GM12873 (cell line): Measurements from ENCODE around the gene NOTCH3.

Experiments used
- CTCF ChIP-seq: IDR thresholded peaks from 2 replicates; pipeline ENCODE4 v1.5.1; 2012; ENCODE audit warnings: low read depth, mild to moderate bottlenecking, moderate library complexity, low read length, control low read depth; ENCODE audit not compliant: insufficient read depth; ENCODE audit errors: missing control alignments

NOTCH3 gene

DNA sequence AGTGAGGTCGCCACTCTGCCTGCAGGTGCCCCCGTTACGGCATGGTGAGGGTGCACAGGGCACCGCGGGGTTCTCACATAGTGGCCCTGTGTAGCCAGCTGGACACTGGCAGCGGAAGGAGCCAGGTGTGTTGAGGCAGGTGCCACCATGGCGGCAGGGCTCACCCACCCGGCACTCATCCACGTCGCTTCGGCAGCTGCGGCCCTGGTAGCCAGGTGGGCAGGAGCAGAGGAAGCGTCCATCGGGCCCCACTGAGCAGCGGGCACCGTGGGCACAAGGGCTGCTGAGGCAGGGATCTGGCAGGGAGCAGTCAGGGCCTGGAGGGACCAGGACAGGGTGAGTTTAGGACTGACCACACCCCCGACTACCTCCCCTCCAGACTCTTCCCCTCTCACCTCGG is 8.8 kb downstream of the NOTCH3 start:
- no peak for TF ChIP-seq CTCF

- TF ChIP-seq CTCF = no peak
Measured at GRCh38 chr19:15191514-15191913, 9.3 kb downstream of the NOTCH3 start.

DNA sequence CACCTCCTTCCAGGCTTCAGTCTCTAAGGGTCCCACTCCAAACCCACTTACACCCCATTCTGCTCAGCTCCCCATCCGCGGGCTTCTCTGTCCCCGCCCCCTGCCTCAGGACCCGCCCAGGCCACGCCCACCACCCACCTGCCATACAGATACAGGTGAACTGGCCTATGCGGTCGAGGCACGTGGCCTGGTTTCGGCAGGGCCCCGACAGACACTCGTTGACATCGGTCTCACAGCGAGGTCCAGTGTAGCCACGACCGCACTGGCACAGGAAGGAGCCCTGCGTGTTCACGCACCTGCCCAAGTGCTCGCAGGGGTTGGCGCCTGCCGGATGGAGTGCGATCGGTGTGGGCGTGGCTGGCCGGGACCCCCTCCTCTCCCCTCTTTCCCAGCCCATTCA is 11.9 kb downstream of the NOTCH3 start:
- TF ChIP-seq CTCF = no peak

- no peak for TF ChIP-seq CTCF
Measured at GRCh38 chr19:15187026-15188007, 13.5 kb downstream of the NOTCH3 start.

GRCh38 chr19:15185188-15185587 is 15.6 kb downstream of the NOTCH3 start:
- no peak for TF ChIP-seq CTCF

GRCh38 chr19:15184776-15185175 is 16.0 kb downstream of the NOTCH3 start:
- TF ChIP-seq CTCF = no peak

DNA sequence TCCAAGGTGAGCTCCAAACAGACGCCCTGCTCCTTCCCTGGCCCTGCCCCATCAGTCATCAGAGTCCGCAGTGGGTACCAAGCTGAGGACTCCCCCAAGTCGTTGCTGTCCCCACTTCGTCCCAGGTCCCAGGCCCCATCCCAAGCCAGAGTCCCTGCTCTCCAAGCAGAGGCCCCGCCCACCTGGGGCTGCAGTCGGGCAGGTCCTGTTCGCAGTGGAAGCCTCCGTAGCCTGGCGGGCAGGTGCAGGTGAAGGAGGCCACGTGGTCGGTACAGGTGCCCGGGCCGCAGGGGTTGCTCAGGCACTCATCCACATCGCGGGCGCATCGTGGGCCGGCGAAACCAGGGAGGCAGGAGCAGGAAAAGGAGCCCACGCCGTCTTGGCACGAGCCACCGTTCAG is 19.4 kb downstream of the NOTCH3 start:
- TF ChIP-seq CTCF = no peak
